Measurements from ENCODE around the gene RTN1. TPM values are rescaled to one million over a fixed set of nuclear protein-coding genes. Genes with fewer than 3 reads are reported as not detected.

The RTN1 gene
- total and polyA plus RNA-seq, 2 experiments from 2014 or later = 4.2 to 4.3 TPM

DNA sequence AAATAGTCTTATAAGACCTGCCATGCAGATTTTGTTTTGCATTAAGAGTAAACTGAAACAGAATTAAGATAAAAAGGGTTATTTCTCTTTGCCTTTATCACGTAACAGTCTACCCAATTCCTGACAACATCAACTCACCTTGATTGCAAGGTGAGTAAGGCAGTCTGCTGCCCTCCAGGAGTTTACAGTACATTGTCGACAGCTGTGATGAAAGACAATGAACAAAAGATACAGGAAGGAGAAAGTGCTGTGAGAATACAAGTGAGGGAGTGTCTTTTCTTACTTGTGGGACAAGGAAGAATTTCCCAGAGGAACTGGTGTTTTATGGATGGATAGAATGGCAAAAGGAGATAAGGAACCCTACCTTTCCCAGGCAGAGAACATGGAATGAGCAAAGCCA, 101.0 kb downstream of the RTN1 start (continued):
- TF ChIP-seq, protein P1, sequence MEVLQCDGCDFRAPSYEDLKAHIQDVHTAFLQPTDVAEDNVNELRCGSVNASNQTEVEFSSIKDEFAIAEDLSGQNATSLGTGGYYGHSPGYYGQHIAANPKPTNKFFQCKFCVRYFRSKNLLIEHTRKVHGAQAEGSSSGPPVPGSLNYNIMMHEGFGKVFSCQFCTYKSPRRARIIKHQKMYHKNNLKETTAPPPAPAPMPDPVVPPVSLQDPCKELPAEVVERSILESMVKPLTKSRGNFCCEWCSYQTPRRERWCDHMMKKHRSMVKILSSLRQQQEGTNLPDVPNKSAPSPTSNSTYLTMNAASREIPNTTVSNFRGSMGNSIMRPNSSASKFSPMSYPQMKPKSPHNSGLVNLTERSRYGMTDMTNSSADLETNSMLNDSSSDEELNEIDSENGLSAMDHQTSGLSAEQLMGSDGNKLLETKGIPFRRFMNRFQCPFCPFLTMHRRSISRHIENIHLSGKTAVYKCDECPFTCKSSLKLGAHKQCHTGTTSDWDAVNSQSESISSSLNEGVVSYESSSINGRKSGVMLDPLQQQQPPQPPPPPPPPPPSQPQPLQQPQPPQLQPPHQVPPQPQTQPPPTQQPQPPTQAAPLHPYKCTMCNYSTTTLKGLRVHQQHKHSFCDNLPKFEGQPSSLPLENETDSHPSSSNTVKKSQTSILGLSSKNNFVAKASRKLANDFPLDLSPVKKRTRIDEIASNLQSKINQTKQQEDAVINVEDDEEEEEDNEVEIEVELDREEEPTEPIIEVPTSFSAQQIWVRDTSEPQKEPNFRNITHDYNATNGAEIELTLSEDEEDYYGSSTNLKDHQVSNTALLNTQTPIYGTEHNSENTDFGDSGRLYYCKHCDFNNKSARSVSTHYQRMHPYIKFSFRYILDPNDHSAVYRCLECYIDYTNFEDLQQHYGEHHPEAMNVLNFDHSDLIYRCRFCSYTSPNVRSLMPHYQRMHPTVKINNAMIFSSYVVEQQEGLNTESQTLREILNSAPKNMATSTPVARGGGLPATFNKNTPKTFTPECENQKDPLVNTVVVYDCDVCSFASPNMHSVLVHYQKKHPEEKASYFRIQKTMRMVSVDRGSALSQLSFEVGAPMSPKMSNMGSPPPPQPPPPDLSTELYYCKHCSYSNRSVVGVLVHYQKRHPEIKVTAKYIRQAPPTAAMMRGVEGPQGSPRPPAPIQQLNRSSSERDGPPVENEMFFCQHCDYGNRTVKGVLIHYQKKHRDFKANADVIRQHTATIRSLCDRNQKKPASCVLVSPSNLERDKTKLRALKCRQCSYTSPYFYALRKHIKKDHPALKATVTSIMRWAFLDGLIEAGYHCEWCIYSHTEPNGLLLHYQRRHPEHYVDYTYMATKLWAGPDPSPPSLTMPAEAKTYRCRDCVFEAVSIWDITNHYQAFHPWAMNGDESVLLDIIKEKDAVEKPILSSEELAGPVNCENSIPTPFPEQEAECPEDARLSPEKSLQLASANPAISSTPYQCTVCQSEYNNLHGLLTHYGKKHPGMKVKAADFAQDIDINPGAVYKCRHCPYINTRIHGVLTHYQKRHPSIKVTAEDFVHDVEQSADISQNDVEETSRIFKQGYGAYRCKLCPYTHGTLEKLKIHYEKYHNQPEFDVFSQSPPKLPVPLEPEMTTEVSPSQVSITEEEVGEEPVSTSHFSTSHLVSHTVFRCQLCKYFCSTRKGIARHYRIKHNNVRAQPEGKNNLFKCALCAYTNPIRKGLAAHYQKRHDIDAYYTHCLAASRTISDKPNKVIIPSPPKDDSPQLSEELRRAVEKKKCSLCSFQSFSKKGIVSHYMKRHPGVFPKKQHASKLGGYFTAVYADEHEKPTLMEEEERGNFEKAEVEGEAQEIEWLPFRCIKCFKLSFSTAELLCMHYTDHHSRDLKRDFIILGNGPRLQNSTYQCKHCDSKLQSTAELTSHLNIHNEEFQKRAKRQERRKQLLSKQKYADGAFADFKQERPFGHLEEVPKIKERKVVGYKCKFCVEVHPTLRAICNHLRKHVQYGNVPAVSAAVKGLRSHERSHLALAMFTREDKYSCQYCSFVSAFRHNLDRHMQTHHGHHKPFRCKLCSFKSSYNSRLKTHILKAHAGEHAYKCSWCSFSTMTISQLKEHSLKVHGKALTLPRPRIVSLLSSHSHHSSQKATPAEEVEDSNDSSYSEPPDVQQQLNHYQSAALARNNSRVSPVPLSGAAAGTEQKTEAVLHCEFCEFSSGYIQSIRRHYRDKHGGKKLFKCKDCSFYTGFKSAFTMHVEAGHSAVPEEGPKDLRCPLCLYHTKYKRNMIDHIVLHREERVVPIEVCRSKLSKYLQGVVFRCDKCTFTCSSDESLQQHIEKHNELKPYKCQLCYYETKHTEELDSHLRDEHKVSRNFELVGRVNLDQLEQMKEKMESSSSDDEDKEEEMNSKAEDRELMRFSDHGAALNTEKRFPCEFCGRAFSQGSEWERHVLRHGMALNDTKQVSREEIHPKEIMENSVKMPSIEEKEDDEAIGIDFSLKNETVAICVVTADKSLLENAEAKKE (CRISPR knock-in tag; IDR thresholded peaks at IDR 0.05) = no peak
- TF ChIP-seq ZNF331 (CRISPR knock-in tag; IDR thresholded peaks at IDR 0.05; ENCODE audit: low read depth) = no peak
- TF ChIP-seq STAT1 (IDR thresholded peaks at IDR 0.05; ENCODE audit: unreplicated experiment) = no peak

GRCh38 chr14:59768855-59769375, 101.7 kb downstream of the RTN1 start:
- DNase-seq (ENCODE audit: low spot score) = no peak
- no peaks in the 10 kb centered on the region for H4K20me1 ChIP-seq (replicated peaks; ENCODE audit: insufficient read depth)
- no peaks in the 10 kb centered on the region for H3K9me3 Mint-ChIP-seq
- TF ChIP-seq ETS1 (IDR thresholded peaks at IDR 0.05) (no peak), ZNF114 (CRISPR knock-in tag; IDR thresholded peaks at IDR 0.05) (no peak), EZH2 (IDR thresholded peaks at IDR 0.05; ENCODE audit: low read depth, unreplicated experiment) (no peak), JUNB (IDR thresholded peaks at IDR 0.05; ENCODE audit: unreplicated experiment) (no peak), EZH2phosphoT487 (IDR thresholded peaks at IDR 0.05; ENCODE audit: unreplicated experiment) (no peak), POLR2AphosphoS5 (IDR thresholded peaks at IDR 0.05; ENCODE audit: low read depth) (no peak), REST (IDR thresholded peaks at IDR 0.05; ENCODE audit: unreplicated experiment) (no peak), ZNF331 (CRISPR knock-in tag; IDR thresholded peaks at IDR 0.05; ENCODE audit: low read depth) (no peak)
- TF ChIP-seq, protein P2, sequence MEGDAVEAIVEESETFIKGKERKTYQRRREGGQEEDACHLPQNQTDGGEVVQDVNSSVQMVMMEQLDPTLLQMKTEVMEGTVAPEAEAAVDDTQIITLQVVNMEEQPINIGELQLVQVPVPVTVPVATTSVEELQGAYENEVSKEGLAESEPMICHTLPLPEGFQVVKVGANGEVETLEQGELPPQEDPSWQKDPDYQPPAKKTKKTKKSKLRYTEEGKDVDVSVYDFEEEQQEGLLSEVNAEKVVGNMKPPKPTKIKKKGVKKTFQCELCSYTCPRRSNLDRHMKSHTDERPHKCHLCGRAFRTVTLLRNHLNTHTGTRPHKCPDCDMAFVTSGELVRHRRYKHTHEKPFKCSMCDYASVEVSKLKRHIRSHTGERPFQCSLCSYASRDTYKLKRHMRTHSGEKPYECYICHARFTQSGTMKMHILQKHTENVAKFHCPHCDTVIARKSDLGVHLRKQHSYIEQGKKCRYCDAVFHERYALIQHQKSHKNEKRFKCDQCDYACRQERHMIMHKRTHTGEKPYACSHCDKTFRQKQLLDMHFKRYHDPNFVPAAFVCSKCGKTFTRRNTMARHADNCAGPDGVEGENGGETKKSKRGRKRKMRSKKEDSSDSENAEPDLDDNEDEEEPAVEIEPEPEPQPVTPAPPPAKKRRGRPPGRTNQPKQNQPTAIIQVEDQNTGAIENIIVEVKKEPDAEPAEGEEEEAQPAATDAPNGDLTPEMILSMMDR (conservative IDR thresholded peaks at IDR 0.05; ENCODE audit: low read depth in 2 of 2) = no peak

More at GRCh38 chr14:59768855-59769375, 101.7 kb downstream of the RTN1 start:
- no peak overlapping the region for H2AFZ ChIP-seq
- no peaks in the 10 kb centered on the region for H3K79me2 ChIP-seq (replicated peaks; ENCODE audit: insufficient read depth)
- H3K4me1 ChIP-seq (ENCODE audit: insufficient read depth) = no peaks in the 10 kb centered on the region
- no peak for ATAC-seq
- no peak overlapping the region for H3K4me2 ChIP-seq
- H3K27me3 ChIP-seq (ENCODE audit: insufficient read depth) = no peaks in the 10 kb centered on the region
- H3K27ac ChIP-seq (ENCODE audit: low read depth) = no peak overlapping the region
- no peaks in the 10 kb centered on the region for H3K9me2 ChIP-seq (ENCODE audit: insufficient read depth)
- H3F3A ChIP-seq (replicated peaks; ENCODE audit: low read depth) = no peaks in the 10 kb centered on the region
- Mint-ChIP-seq H3K27me3 (ENCODE audit: insufficient read depth, low read depth, poor library complexity) (no peaks in the 10 kb centered on the region), H3K4me1 (peaks cover 15% of the 10 kb centered on the region; the same call in 2 of the 3 replicates), H3K4me3 (no peak overlapping the region), H3K36me3 (ENCODE audit: low read depth) (no peaks in the 10 kb centered on the region), H3K27ac (no peak overlapping the region)
- H3K4me3 ChIP-seq = no peak overlapping the region
- no peaks in the 10 kb centered on the region for H3K36me3 ChIP-seq (ENCODE audit: insufficient read depth)
